Breast epithelium (tissue), 3 donors: ENCODE measurements around the gene HAL.

ENCODE experiments used
- CTCF ChIP-seq, 3 donors: fragments of 450-650 bp; IDR thresholded peaks; one replicate each; pipeline ENCODE4 v1.5.1; 2016 to 2017; ENCODE audit warnings: antibody characterized with exemption in 3 of 3, mild to moderate bottlenecking in 3 of 3, moderate library complexity in 3 of 3
- POLR2AphosphoS5 ChIP-seq, 3 donors: sonication (generic); formaldehyde crosslinking; IDR thresholded peaks; one replicate each; pipeline ENCODE4 v1.6.1; 2017; ENCODE audit warnings: antibody characterized with exemption in 3 of 3

GRCh38 chr12:96007729-96008128, 11.6 kb upstream of the HAL start:
- TF ChIP-seq CTCF (IDR thresholded peaks at IDR 0.05) (no peak), POLR2AphosphoS5 (IDR thresholded peaks at IDR 0.05) (no peak)
